Common myeloid progenitor, CD34-positive (primary cell): ENCODE data around the gene LMO7.

Experiments used
- CTCF ChIA-PET: fragments of 350-600 bp; sonication (Branson Sonifier 250); formaldehyde crosslinking; loops from one replicate; lab custom pipeline; 2021; ENCODE audit warnings: antibody characterized with exemption; lab: Charles Lee
- POLR2A ChIA-PET: fragments of 350-600 bp; sonication (Branson Sonifier 250); formaldehyde crosslinking; loops from one replicate; lab custom pipeline; 2021; ENCODE audit warnings: antibody characterized with exemption; lab: Charles Lee
- DNase-seq, 3 donors: peaks; one replicate each; pipeline versions ENCODE4 v3.0.0 to v3.0.0-alpha.2; 2013
- H3K27ac ChIP-seq, 2 experiments: 1 replicate in 1 of 2; 2 replicates in 1 of 2; pipeline ENCODE4 v1.7.0; 2013; ENCODE audit warnings: inconsistent platforms in 2 of 2, low read length in 2 of 2, mild to moderate bottlenecking in 2 of 2, low read depth in 1 of 2, moderate library complexity in 1 of 2; ENCODE audit not compliant: severe bottlenecking in 2 of 2, insufficient read depth in 1 of 2, poor library complexity in 1 of 2
- H3K27me3 ChIP-seq, 5 experiments: replicated peaks in 2 of 5; 1 replicate in 3 of 5; 2 replicates in 2 of 5; pipeline versions ENCODE4 v1.6.1 to v1.7.0; 2013; ENCODE audit warnings: low read length in 4 of 5, mild to moderate bottlenecking in 2 of 5, moderate library complexity in 2 of 5, inconsistent platforms in 1 of 5; ENCODE audit not compliant: insufficient read depth in 5 of 5, control insufficient read depth in 4 of 5
- H3K36me3 ChIP-seq, 4 experiments: 1 replicate in 2 of 4; 2 replicates in 2 of 4; pipeline versions ENCODE4 v1.6.1 to v1.7.0; 2013; ENCODE audit warnings: low read length in 3 of 4, control low read depth in 1 of 4, mild to moderate bottlenecking in 1 of 4; ENCODE audit not compliant: control insufficient read depth in 4 of 4, insufficient read depth in 4 of 4
- H3K4me1 ChIP-seq, 4 experiments: 1 replicate in 3 of 4; 2 replicates in 1 of 4; pipeline versions ENCODE4 v1.6.1 to v1.7.1; 2013; ENCODE audit warnings: low read length in 3 of 4, mild to moderate bottlenecking in 3 of 4, control low read depth in 1 of 4, inconsistent platforms in 1 of 4, moderate library complexity in 1 of 4; ENCODE audit not compliant: control insufficient read depth in 4 of 4, insufficient read depth in 4 of 4; ENCODE audit errors: control extremely low read depth in 1 of 4
- H3K4me3 ChIP-seq, 7 experiments: 1 replicate in 4 of 7; 2 replicates in 3 of 7; pipeline versions ENCODE4 v1.5.1 to v1.7.0; 2013; ENCODE audit warnings: mild to moderate bottlenecking in 7 of 7, low read length in 6 of 7, moderate library complexity in 6 of 7, inconsistent platforms in 2 of 7, low read depth in 2 of 7, control low read depth in 1 of 7; ENCODE audit not compliant: insufficient read depth in 4 of 7, control insufficient read depth in 1 of 7; ENCODE audit errors: extremely low read depth in 1 of 7
- H3K9me3 ChIP-seq, 5 experiments: 1 replicate in 4 of 5; 2 replicates in 1 of 5; pipeline versions ENCODE4 v1.6.1 to v1.7.1; 2013; ENCODE audit warnings: low read length in 4 of 5, mild to moderate bottlenecking in 2 of 5, inconsistent platforms in 1 of 5, low read depth in 1 of 5, moderate library complexity in 1 of 5; ENCODE audit not compliant: control insufficient read depth in 4 of 5, insufficient read depth in 2 of 5; ENCODE audit errors: control extremely low read depth in 1 of 5
- WGBS: methylation state at CpG from one replicate; pipeline ENCODE4 v1.1.5; 2013; ENCODE audit not compliant: insufficient coverage; 5-methylcytosine and 5-hydroxymethylcytosine counted together

LMO7 gene

GRCh38 chr13:75702476-75702875, 66.3 kb downstream of the LMO7 start:
- no peaks in the 10 kb centered on the region for H3K36me3 ChIP-seq
- CTCF ChIA-PET: interaction anchor here (0.6 kb wide), 1 partner anchor 772 kb away, joined by 3 read pairs; no protein-coding TSS in a partner anchor

GRCh38 chr13:75703769-75704168, 67.6 kb downstream of the LMO7 start:
- DNase-seq: no peak
- no peaks in the 10 kb centered on the region for H3K36me3 ChIP-seq
- no peak overlapping the region for H3K4me3 ChIP-seq
- peaks cover 0 to 2% (median 0%) of the 10 kb centered on the region in 5 experiments for H3K9me3 ChIP-seq
- no peaks in the 10 kb centered on the region for H3K27me3 ChIP-seq
- POLR2A ChIA-PET: no interaction called here
- peaks cover 0 to 10% (median 0%) of the 10 kb centered on the region in 4 experiments for H3K4me1 ChIP-seq
- 100% methylated on average over 2 of the region's 2 CpGs for WGBS
- H3K27ac ChIP-seq: no peak overlapping the region
- CTCF ChIA-PET: interaction anchor here (0.9 to 1.3 kb wide), 2 partner anchors 16 to 166 kb away, joined by 3 to 5 read pairs; no protein-coding TSS in a partner anchor

More at GRCh38 chr13:75702476-75702875, 66.3 kb downstream of the LMO7 start:
- DNase-seq: peak in 2 of 3 donors; percentile 58 to 62
- H3K4me3 ChIP-seq: no peak overlapping the region
- peaks cover 0 to 10% (median 0%) of the 10 kb centered on the region in 4 experiments for H3K4me1 ChIP-seq
- POLR2A ChIA-PET: no interaction called here
- no peaks in the 10 kb centered on the region for H3K27me3 ChIP-seq
- peaks cover 0 to 2% (median 0%) of the 10 kb centered on the region in 5 experiments for H3K9me3 ChIP-seq
- H3K27ac ChIP-seq: no peak overlapping the region

- 91% methylated on average over 6 of the region's 7 CpGs for WGBS
- ChIA-PET CTCF (interaction anchor here (0.7 to 1.3 kb wide), 5 partner anchors 9 to 165 kb away, joined by 3 to 9 read pairs (median 4); no protein-coding TSS in a partner anchor), POLR2A (no interaction called here)
Measured at GRCh38 chr13:75704194-75704926, 68.2 kb downstream of the LMO7 start.

GRCh38 chr13:75704927-75705288, 68.8 kb downstream of the LMO7 start:
- H3K4me1 ChIP-seq: peaks cover 0 to 10% (median 0%) of the 10 kb centered on the region in 4 experiments
- POLR2A ChIA-PET: no interaction called here
- H3K9me3 ChIP-seq: no peaks in the 10 kb centered on the region
- no peaks in the 10 kb centered on the region for H3K36me3 ChIP-seq
- H3K27ac ChIP-seq: no peak overlapping the region
- WGBS: 95% methylated on average over 10 of the region's 10 CpGs
- CTCF ChIA-PET: interaction anchor here (0.9 to 1.3 kb wide), 4 partner anchors 10 to 165 kb away, joined by 3 to 9 read pairs (median 4); no protein-coding TSS in a partner anchor
- no peaks in the 10 kb centered on the region for H3K27me3 ChIP-seq
- H3K4me3 ChIP-seq: no peak overlapping the region
- no peak for DNase-seq

More at GRCh38 chr13:75704194-75704926, 68.2 kb downstream of the LMO7 start:
- no peak overlapping the region for H3K4me3 ChIP-seq
- H3K27ac ChIP-seq: no peak overlapping the region
- no peak for DNase-seq
- H3K27me3 ChIP-seq: no peaks in the 10 kb centered on the region
- H3K9me3 ChIP-seq: no peaks in the 10 kb centered on the region
- H3K36me3 ChIP-seq: no peaks in the 10 kb centered on the region
- H3K4me1 ChIP-seq: peaks cover 0 to 10% (median 0%) of the 10 kb centered on the region in 4 experiments

- peaks cover 0 to 10% (median 0%) of the 10 kb centered on the region in 4 experiments for H3K4me1 ChIP-seq
- no peak for DNase-seq
- no peaks in the 10 kb centered on the region for H3K27me3 ChIP-seq
- no peak overlapping the region for H3K27ac ChIP-seq
- no peaks in the 10 kb centered on the region for H3K9me3 ChIP-seq
- H3K4me3 ChIP-seq: no peak overlapping the region
- ChIA-PET POLR2A (no interaction called here), CTCF (interaction anchor here (1.0 to 1.6 kb wide), 3 partner anchors 9 to 60 kb away, joined by 4 to 11 read pairs (median 9); no protein-coding TSS in a partner anchor)
- no peaks in the 10 kb centered on the region for H3K36me3 ChIP-seq
- WGBS: no CpG with 5 or more reads among the region's 1 CpG
Measured at GRCh38 chr13:75705395-75705794, 69.3 kb downstream of the LMO7 start.

GRCh38 chr13:75705908-75706307, 69.8 kb downstream of the LMO7 start:
- POLR2A ChIA-PET: no interaction called here
- no peaks in the 10 kb centered on the region for H3K36me3 ChIP-seq
- no peak overlapping the region for H3K27ac ChIP-seq

GRCh38 chr13:75713852-75714251, 77.7 kb downstream of the LMO7 start:
- Histone ChIP-seq H3K27ac (no peak overlapping the region), H3K36me3 (peaks cover 0 to 2% (median 0%) of the 10 kb centered on the region in 4 experiments), H3K4me3 (no peak overlapping the region), H3K27me3 (no peaks in the 10 kb centered on the region), H3K9me3 (no peaks in the 10 kb centered on the region), H3K4me1 (peaks cover 4 to 9% (median 6%) of the 10 kb centered on the region in 4 experiments)
- WGBS: no CpG with 5 or more reads among the region's 2 CpGs
- DNase-seq: no peak
- ChIA-PET CTCF (no interaction called here), POLR2A (no interaction called here)

More at GRCh38 chr13:75705908-75706307, 69.8 kb downstream of the LMO7 start:
- H3K4me1 ChIP-seq: peaks cover 0 to 10% (median 0%) of the 10 kb centered on the region in 4 experiments
- no peaks in the 10 kb centered on the region for H3K9me3 ChIP-seq
- CTCF ChIA-PET: interaction anchor here (1.6 kb wide), 1 partner anchor 9 kb away, joined by 11 read pairs; no protein-coding TSS in a partner anchor
- no peaks in the 10 kb centered on the region for H3K27me3 ChIP-seq
- no peak overlapping the region for H3K4me3 ChIP-seq
- DNase-seq: no peak
